DND-41 (cell line): ENCODE results near the gene NAA15.

ENCODE experiments used
- EZH2 ChIP-seq: IDR thresholded peaks from 3 replicates; pipeline ENCODE4 v1.6.1; 2012; ENCODE audit warnings: borderline replicate concordance, low read depth, mild to moderate bottlenecking, moderate library complexity, low read length, inconsistent platforms; ENCODE audit not compliant: severe bottlenecking
- TF ChIP-seq, protein P1 (sequence below): IDR thresholded peaks from 2 replicates; pipeline ENCODE4 v1.5.1; 2012; ENCODE audit warnings: borderline replicate concordance, low read length, moderate library complexity, mild to moderate bottlenecking; ENCODE audit not compliant: poor library complexity, severe bottlenecking; ENCODE audit errors: extremely low read depth

DNA sequence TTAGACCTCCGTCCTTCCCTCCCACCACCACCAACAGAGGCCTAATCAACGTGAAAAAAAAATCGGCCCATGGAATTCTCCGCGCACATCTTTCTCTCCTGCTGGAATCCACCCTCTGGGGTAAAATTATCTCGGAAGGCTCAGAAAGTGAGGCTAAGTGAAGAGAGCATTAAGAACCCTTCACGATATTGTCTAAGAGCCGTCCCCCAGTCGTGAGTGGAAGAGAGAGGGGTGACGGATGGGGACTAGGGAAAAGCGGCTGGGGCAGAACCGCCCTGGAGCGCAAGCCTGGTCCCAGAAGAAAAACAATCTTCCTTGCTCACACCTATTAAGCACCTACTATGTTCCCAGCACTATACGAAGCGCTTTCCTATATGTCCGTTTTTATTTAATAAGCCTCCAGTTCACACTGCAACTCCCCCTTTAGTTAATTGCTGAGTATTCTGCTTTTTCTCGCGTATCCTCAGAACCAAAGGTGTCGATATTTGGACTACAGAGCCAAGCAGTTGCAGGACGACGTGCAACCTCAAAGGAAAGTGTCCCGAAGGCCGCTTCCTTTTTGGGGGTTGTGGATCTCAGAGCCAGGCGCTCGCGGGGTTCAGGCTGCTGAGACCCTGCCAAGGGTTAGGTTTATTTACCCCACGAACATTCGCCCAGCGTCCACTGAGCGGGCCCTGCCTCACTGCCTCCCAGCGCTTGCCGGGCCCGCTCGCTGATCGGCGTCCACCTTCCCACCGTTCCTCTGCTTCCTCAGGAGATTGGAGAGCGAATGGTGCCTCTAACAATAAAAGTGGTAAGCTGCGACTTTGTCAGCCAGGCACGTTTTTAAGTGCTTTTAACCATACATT, 22.2 kb upstream of the NAA15 start:
- TF ChIP-seq, protein P1, sequence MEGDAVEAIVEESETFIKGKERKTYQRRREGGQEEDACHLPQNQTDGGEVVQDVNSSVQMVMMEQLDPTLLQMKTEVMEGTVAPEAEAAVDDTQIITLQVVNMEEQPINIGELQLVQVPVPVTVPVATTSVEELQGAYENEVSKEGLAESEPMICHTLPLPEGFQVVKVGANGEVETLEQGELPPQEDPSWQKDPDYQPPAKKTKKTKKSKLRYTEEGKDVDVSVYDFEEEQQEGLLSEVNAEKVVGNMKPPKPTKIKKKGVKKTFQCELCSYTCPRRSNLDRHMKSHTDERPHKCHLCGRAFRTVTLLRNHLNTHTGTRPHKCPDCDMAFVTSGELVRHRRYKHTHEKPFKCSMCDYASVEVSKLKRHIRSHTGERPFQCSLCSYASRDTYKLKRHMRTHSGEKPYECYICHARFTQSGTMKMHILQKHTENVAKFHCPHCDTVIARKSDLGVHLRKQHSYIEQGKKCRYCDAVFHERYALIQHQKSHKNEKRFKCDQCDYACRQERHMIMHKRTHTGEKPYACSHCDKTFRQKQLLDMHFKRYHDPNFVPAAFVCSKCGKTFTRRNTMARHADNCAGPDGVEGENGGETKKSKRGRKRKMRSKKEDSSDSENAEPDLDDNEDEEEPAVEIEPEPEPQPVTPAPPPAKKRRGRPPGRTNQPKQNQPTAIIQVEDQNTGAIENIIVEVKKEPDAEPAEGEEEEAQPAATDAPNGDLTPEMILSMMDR = no peak
- TF ChIP-seq EZH2 = no peak
